Colonic mucosa (tissue), 4 donors: ENCODE results near the gene UPF2. TPM values are rescaled to one million over a fixed set of nuclear protein-coding genes. Genes with fewer than 3 reads are reported as not detected.

Experiments used
- DNase-seq: peaks from one replicate; pipeline ENCODE4 v3.0.0-alpha.2; 2020
- H3K27ac ChIP-seq: fragments of 200-600 bp; one replicate; pipeline ENCODE4 v1.8.0; 2021
- H3K27me3 ChIP-seq: fragments of 200-600 bp; one replicate; pipeline ENCODE4 v1.8.0; 2021
- H3K36me3 ChIP-seq: fragments of 200-600 bp; one replicate; pipeline ENCODE4 v1.8.0; 2021
- H3K4me1 ChIP-seq: fragments of 200-600 bp; one replicate; pipeline ENCODE4 v1.8.0; 2021; ENCODE audit warnings: mild to moderate bottlenecking
- H3K4me3 ChIP-seq: fragments of 200-600 bp; one replicate; pipeline ENCODE4 v1.8.0; 2021
- H3K9ac ChIP-seq, 2 donors: one replicate each; pipeline ENCODE4 v1.7.0; 2013; ENCODE audit warnings: control low read depth in 2 of 2, low read depth in 2 of 2, low read length in 2 of 2
- H3K9me3 ChIP-seq: fragments of 200-600 bp; one replicate; pipeline ENCODE4 v1.8.0; 2021
- intact Hi-C: fragments of 100-400 bp; cut with DNase I; formaldehyde crosslinking; loops from one replicate; pipeline ENCODE4 v1.14.1; 2022
- total RNA-seq, 2 donors: library from RNA; stranded (reverse); fragmentation: NEBNext Ultra II Directional in 1 of 2; extraction: Animal tissue kit (Norgen Biotek cat#: 25700) in 1 of 2; gene quantifications; one replicate each; pipeline ENCODE4 v1.2.1, GENCODE V29; 2021
- TF ChIP-seq, protein P1 (sequence below): fragments of 200-600 bp; IDR thresholded peaks from one replicate; pipeline ENCODE4 v1.8.0; 2022; ENCODE audit warnings: antibody characterized with exemption, mild to moderate bottlenecking
- donor health status: healthy.
- donor health status: DM: no; HTN: no; CAD: no.
- donor health status: DM: no; HTN: no; CAD: no.

UPF2 gene
- total RNA-seq, 2 donors from 2014 or later = 21.9 to 25.6 TPM

DNA sequence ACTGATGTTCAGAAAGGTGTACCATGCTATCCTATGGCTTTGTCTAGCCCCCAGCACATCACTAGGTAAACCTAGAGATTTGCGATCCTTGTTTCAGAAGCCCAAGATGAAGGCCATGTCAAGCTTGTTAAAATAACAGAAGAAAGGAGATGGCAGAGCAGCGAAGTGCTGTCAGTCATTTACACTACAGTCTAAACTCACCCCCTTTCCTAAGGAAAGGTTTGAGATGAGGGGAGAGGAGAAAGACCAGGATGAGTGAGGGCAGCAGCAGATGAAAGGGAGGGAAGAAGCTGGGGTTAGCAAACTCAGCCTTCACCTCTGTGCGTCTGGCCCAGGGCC is 144.6 kb downstream of the UPF2 start:
- H3K27ac ChIP-seq = no peak overlapping the region

DNA sequence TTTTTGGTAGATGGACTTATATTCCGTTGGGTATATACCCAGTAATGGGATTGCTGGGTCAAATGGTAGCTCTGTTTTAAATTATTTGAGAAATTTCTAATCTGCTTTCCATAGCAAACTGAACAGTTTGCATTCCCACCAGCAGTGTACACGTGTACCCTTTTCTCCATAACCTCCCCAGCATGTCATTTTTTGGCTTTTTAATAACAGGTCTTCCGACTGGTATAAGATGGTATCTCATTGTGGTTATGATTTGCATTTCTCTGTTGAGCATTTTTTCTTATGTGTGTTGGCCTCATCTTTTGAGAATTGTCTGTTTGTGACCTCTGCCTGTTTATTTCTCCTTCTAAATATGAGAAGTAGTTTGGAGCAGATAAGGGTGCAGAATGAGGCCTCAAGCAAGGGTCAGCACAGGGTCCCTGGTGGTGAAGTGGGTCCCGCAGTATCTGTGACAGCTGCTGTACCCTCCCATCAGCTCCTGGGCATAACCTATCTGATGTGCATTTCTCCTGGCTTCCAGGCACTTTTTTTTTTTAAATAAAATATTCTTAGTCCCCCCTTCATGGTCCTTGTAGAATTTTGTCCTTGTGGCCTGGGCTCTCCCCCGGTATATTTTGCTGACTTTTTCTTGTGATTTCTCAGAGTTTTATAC is 145.9 kb downstream of the UPF2 start:
- Histone ChIP-seq H3K36me3 (no peaks in the 10 kb centered on the region), H3K27ac (no peak overlapping the region), H3K27me3 (no peaks in the 10 kb centered on the region), H3K4me1 (no peaks in the 10 kb centered on the region), H3K4me3 (no peak overlapping the region), H3K9ac (no peak overlapping the region), H3K9me3 (no peaks in the 10 kb centered on the region)
- TF ChIP-seq, protein P1, sequence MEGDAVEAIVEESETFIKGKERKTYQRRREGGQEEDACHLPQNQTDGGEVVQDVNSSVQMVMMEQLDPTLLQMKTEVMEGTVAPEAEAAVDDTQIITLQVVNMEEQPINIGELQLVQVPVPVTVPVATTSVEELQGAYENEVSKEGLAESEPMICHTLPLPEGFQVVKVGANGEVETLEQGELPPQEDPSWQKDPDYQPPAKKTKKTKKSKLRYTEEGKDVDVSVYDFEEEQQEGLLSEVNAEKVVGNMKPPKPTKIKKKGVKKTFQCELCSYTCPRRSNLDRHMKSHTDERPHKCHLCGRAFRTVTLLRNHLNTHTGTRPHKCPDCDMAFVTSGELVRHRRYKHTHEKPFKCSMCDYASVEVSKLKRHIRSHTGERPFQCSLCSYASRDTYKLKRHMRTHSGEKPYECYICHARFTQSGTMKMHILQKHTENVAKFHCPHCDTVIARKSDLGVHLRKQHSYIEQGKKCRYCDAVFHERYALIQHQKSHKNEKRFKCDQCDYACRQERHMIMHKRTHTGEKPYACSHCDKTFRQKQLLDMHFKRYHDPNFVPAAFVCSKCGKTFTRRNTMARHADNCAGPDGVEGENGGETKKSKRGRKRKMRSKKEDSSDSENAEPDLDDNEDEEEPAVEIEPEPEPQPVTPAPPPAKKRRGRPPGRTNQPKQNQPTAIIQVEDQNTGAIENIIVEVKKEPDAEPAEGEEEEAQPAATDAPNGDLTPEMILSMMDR = no peak
- intact Hi-C loops = no loop called here
- no peak for DNase-seq

More for the DNA sequence above, 144.6 kb downstream of the UPF2 start:
- Histone ChIP-seq H3K36me3 (no peaks in the 10 kb centered on the region), H3K4me1 (no peaks in the 10 kb centered on the region), H3K27me3 (no peaks in the 10 kb centered on the region), H3K4me3 (no peak overlapping the region), H3K9me3 (no peaks in the 10 kb centered on the region), H3K9ac (no peak overlapping the region)
- TF ChIP-seq, protein P1 = no peak
- intact Hi-C loops = no loop called here
- no peak for DNase-seq

DNA sequence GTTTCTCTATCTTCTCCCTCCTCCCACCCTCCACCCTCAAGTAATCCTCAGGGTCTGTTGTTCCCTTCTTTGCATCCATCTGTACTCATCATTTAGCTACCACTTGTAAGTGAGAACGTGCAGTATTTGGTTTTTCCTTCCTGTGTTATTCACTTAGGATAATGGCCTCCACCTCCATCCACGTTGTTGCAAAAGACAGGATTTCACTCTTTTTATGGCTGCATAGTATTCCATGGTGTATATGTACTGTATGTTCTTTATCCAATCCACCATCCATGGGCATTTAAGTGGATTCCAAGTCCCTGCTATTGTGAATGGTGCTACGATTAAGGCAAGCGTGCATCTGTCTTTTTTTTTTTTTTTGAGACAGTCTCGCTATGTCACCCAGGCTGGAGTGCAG is 147.0 kb downstream of the UPF2 start:
- Histone ChIP-seq H3K9ac (no peak overlapping the region), H3K4me3 (no peak overlapping the region), H3K9me3 (no peaks in the 10 kb centered on the region), H3K27ac (no peak overlapping the region), H3K36me3 (no peaks in the 10 kb centered on the region), H3K27me3 (no peaks in the 10 kb centered on the region), H3K4me1 (no peaks in the 10 kb centered on the region)
- TF ChIP-seq, protein P1 = no peak
- intact Hi-C loops = no loop called here
- DNase-seq = no peak

DNA sequence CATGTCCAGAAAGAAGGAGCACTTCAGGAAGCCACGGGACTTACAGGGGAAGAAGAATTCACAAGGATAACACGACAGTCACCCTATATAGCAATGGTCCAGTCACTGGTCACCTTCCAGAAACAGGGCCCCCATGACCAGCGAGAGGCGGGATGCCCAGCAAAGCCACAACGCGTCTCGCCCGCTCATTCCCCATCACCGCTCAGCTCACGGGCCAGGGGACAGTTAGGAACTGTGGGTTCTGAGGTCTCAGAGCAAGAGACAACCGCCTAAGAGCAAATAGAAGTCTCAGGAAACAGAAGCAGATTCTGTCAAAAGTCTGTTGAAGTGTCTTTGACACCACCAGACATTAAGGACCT is 147.5 kb downstream of the UPF2 start:
- Histone ChIP-seq H3K4me3 (no peak overlapping the region), H3K4me1 (no peaks in the 10 kb centered on the region), H3K9me3 (no peaks in the 10 kb centered on the region), H3K27ac (no peak overlapping the region), H3K9ac (no peak overlapping the region), H3K36me3 (no peaks in the 10 kb centered on the region), H3K27me3 (no peaks in the 10 kb centered on the region)
- intact Hi-C loops = no loop called here
- DNase-seq = no peak
- TF ChIP-seq, protein P1 = no peak

DNA sequence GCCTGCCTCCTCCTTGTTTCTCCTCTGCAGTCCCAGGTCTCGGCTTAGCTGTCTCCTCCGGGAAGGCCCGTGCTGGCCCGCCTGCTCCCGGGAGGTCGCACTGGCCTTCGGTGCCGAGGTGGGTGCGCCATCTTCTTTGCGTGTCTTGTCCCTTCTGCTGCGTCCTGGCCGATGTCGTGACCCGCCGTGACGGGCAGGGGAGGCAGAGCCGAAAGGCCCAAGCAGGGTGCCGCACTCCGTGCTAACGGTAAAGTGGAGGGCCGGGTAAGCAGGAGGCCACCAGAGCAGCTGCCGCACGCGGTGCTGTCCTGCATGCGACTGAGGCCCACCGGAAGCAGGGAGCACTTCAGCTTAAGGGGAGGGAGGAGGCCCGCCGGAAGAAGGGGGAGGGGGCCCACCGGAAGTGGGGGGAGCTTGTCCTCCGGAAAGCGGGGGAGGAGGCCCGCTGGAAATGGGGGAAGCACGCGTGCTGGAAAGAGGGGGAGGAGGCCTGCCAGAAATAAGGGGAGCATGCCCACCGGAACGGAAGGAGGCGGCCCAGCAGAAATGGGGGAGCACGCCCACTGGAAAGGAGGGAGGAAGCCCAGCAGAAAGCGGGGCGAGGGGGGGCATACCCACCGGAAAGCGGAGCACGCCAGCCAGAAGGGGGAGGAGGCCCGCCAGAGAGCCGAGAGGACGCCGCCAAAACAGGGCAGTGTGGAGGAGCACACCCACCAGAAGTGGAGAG is 148.1 kb downstream of the UPF2 start:
- intact Hi-C loops = no loop called here
- H3K4me1 ChIP-seq = no peaks in the 10 kb centered on the region
- H3K36me3 ChIP-seq = no peaks in the 10 kb centered on the region
- TF ChIP-seq, protein P1 = no peak
- no peak for DNase-seq
- no peak overlapping the region for H3K27ac ChIP-seq
- no peak overlapping the region for H3K4me3 ChIP-seq
- no peaks in the 10 kb centered on the region for H3K9me3 ChIP-seq
- H3K9ac ChIP-seq = no peak overlapping the region
- no peaks in the 10 kb centered on the region for H3K27me3 ChIP-seq
